ENCODE measurements around the gene WIPF1.

The WIPF1 gene

GRCh38 chr2:174595116-174595809 is 2.3 kb downstream of the WIPF1 start:
- no peak overlapping the region for H3K27ac ChIP-seq (ENCODE audit: low read depth, low read length)
- H3K4me1 ChIP-seq (ENCODE audit: control insufficient read depth, insufficient read depth, low read length), result peaks cover 8% of the 10 kb centered on the region
- no peaks in the 10 kb centered on the region for H3K27me3 ChIP-seq (ENCODE audit: control insufficient read depth, insufficient read depth, low read length)
- no peaks in the 10 kb centered on the region for H3K36me3 ChIP-seq (ENCODE audit: control insufficient read depth, insufficient read depth, low read length)
- H3K9me3 ChIP-seq (ENCODE audit: control insufficient read depth, insufficient read depth, low read depth, low read length), result peaks cover 7% of the 10 kb centered on the region; the same call in 1 of the 2 replicates
- no peak overlapping the region for H3K9ac ChIP-seq (ENCODE audit: low read length)
- no peak overlapping the region for H3K4me3 ChIP-seq (ENCODE audit: low read depth, low read length)

DNA sequence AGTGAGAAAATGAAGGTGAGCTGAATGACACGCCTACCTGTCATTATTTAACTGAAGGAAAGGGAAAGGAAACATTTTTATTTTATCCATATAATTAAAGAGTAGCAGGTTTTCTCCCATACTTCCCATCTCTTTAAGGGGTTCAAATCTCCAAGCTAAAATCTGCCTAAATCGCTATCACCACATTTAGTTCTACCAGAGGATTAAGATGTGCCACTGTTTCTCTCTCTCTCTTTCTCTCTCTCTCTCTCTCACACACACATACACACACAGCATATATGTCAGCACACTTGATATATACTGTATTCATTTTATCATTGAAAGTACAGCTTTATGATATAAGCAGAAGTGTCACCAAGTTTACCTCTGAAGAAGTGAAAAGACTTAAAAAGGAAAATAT is 3.1 kb downstream of the WIPF1 start:
- Histone ChIP-seq H3K4me3 (ENCODE audit: low read depth, low read length) (no peak overlapping the region), H3K4me1 (ENCODE audit: control insufficient read depth, insufficient read depth, low read length) (peaks cover 8% of the 10 kb centered on the region), H3K36me3 (ENCODE audit: control insufficient read depth, insufficient read depth, low read length) (no peaks in the 10 kb centered on the region), H3K27me3 (ENCODE audit: control insufficient read depth, insufficient read depth, low read length) (no peaks in the 10 kb centered on the region), H3K9ac (ENCODE audit: low read length) (no peak overlapping the region), H3K27ac (ENCODE audit: low read depth, low read length) (no peak overlapping the region), H3K9me3 (ENCODE audit: control insufficient read depth, insufficient read depth, low read depth, low read length) (no peaks in the 10 kb centered on the region)

DNA sequence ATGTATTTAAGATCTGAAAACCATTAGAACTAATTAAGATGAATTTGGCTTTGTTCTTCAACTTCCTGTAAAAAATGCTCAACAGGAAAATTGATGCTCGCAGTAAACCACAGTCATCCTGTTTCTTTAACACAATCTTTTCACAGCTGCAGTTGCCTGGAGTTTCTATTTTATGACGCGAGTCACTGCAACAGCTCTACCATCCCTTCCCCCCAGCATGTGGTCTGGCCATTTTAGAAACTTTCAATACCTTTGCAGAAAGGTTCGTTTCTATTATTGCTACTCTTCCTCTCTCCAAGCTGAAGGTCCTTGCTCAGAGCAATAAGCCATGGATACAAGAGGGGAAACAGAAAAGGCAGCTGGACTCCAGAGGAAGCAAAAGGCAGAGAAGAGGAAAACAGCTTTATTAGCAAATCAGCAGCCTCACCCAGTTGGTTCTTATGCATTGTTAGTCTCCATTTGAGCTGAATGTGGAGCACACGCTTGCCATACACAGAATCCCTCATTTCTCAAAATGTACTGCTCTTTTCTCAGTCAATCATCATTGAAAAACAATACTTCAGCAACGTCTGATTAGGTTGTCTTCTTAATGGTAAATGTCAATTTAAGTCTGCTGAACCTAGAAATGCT is 3.9 kb downstream of the WIPF1 start:
- peaks cover 8% of the 10 kb centered on the region for H3K4me1 ChIP-seq (ENCODE audit: control insufficient read depth, insufficient read depth, low read length)
- H3K4me3 ChIP-seq (ENCODE audit: low read depth, low read length), result no peak overlapping the region
- no peaks in the 10 kb centered on the region for H3K36me3 ChIP-seq (ENCODE audit: control insufficient read depth, insufficient read depth, low read length)
- H3K9ac ChIP-seq (ENCODE audit: low read length), result no peak overlapping the region
- H3K9me3 ChIP-seq (ENCODE audit: control insufficient read depth, insufficient read depth, low read depth, low read length), result no peaks in the 10 kb centered on the region
- no peak overlapping the region for H3K27ac ChIP-seq (ENCODE audit: low read depth, low read length)
- H3K27me3 ChIP-seq (ENCODE audit: control insufficient read depth, insufficient read depth, low read length), result no peaks in the 10 kb centered on the region

GRCh38 chr2:174593041-174593440 is 4.6 kb downstream of the WIPF1 start:
- Histone ChIP-seq H3K36me3 (ENCODE audit: control insufficient read depth, insufficient read depth, low read length) (no peaks in the 10 kb centered on the region), H3K9ac (ENCODE audit: low read length) (no peak overlapping the region), H3K27ac (ENCODE audit: low read depth, low read length) (no peak overlapping the region), H3K4me3 (ENCODE audit: low read depth, low read length) (no peak overlapping the region), H3K27me3 (ENCODE audit: control insufficient read depth, insufficient read depth, low read length) (no peaks in the 10 kb centered on the region), H3K9me3 (ENCODE audit: control insufficient read depth, insufficient read depth, low read depth, low read length) (no peaks in the 10 kb centered on the region), H3K4me1 (ENCODE audit: control insufficient read depth, insufficient read depth, low read length) (peaks cover 8% of the 10 kb centered on the region)

- Histone ChIP-seq H3K4me3 (ENCODE audit: low read depth, low read length) (no peak overlapping the region), H3K27me3 (ENCODE audit: control insufficient read depth, insufficient read depth, low read length) (no peaks in the 10 kb centered on the region), H3K27ac (ENCODE audit: low read depth, low read length) (no peak overlapping the region), H3K9ac (ENCODE audit: low read length) (no peak overlapping the region), H3K4me1 (ENCODE audit: control insufficient read depth, insufficient read depth, low read length) (peaks cover 14% of the 10 kb centered on the region), H3K36me3 (ENCODE audit: control insufficient read depth, insufficient read depth, low read length) (no peaks in the 10 kb centered on the region), H3K9me3 (ENCODE audit: control insufficient read depth, insufficient read depth, low read depth, low read length) (no peaks in the 10 kb centered on the region)
These were observed 5.9 kb downstream of the WIPF1 start for GRCh38 chr2:174591740-174592139.

DNA sequence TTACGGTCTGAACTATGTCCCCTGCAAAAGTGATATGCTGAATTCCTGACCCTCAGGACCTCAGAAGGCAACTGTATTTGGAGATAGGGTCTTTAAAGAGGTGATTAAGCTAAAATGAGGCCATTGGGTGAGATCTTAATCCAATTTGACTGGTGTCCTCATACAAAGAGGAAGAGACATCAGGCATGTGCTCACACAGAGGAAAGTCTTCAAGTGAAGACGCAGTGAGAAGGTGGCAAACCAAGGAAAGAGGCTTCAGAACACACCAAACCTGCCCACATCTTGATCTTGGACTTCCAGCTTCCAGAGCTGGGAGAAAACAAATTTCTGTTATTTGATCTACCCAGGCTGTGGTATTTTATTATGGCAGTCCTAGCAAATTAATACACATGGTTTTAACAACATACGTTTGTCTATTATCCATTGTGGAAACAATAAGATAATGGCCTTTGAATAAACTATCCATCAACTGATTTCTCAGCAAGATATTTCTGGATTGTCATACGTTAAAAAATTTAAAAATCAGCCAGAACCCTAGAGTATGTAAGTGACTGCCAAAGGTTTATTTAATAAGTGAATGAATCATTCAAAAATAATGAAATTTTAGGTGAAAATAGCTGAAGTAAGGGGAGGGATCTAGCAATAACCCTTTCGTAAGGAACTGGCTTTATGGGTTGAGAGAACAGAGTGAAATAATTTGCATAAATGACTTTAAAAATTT is 6.5 kb downstream of the WIPF1 start:
- H3K4me1 ChIP-seq (ENCODE audit: control insufficient read depth, insufficient read depth, low read length), result peaks cover 21% of the 10 kb centered on the region
- H3K4me3 ChIP-seq (ENCODE audit: low read depth, low read length), result no peak overlapping the region
- H3K27ac ChIP-seq (ENCODE audit: low read depth, low read length), result no peak overlapping the region
- no peaks in the 10 kb centered on the region for H3K9me3 ChIP-seq (ENCODE audit: control insufficient read depth, insufficient read depth, low read depth, low read length)
- no peaks in the 10 kb centered on the region for H3K27me3 ChIP-seq (ENCODE audit: control insufficient read depth, insufficient read depth, low read length)
- H3K36me3 ChIP-seq (ENCODE audit: control insufficient read depth, insufficient read depth, low read length), result no peaks in the 10 kb centered on the region
- H3K9ac ChIP-seq (ENCODE audit: low read length), result no peak overlapping the region

- Histone ChIP-seq H3K36me3 (ENCODE audit: control insufficient read depth, insufficient read depth, low read length) (no peaks in the 10 kb centered on the region), H3K27me3 (ENCODE audit: control insufficient read depth, insufficient read depth, low read length) (no peaks in the 10 kb centered on the region), H3K9me3 (ENCODE audit: control insufficient read depth, insufficient read depth, low read depth, low read length) (no peaks in the 10 kb centered on the region), H3K4me1 (ENCODE audit: control insufficient read depth, insufficient read depth, low read length) (peaks cover 28% of the 10 kb centered on the region), H3K4me3 (ENCODE audit: low read depth, low read length) (no peak overlapping the region), H3K27ac (ENCODE audit: low read depth, low read length) (no peak overlapping the region), H3K9ac (ENCODE audit: low read length) (no peak overlapping the region)
These were observed 7.3 kb downstream of the WIPF1 start for GRCh38 chr2:174590346-174590745.

DNA sequence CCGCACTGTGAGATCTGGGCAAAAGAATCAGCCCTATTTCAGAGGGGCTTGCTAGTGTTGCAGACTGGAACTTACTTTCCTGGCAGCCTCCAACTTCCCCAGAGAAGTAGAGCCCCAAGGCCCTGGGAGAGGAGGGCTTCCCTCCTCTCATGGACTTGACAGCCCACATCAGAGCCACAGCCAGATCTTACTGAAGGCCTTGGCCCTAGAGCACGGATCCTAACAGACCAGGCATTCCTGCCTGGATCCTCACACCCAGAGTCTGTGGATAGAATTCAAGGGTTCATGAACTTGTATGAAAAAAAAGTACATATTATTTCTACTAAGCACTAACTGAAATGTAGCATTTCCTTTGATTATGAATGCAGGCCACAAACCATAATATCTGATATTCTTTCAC is 8.3 kb downstream of the WIPF1 start:
- no peaks in the 10 kb centered on the region for H3K27me3 ChIP-seq (ENCODE audit: control insufficient read depth, insufficient read depth, low read length)
- no peaks in the 10 kb centered on the region for H3K36me3 ChIP-seq (ENCODE audit: control insufficient read depth, insufficient read depth, low read length)
- H3K4me1 ChIP-seq (ENCODE audit: control insufficient read depth, insufficient read depth, low read length), result peaks cover 33% of the 10 kb centered on the region
- no peak overlapping the region for H3K4me3 ChIP-seq (ENCODE audit: low read depth, low read length)
- no peaks in the 10 kb centered on the region for H3K9me3 ChIP-seq (ENCODE audit: control insufficient read depth, insufficient read depth, low read depth, low read length)
- no peak overlapping the region for H3K9ac ChIP-seq (ENCODE audit: low read length)
- no peak overlapping the region for H3K27ac ChIP-seq (ENCODE audit: low read depth, low read length)

GRCh38 chr2:174588463-174588862 is 9.1 kb downstream of the WIPF1 start:
- H3K27ac ChIP-seq (ENCODE audit: low read depth, low read length), result no peak overlapping the region
- H3K36me3 ChIP-seq (ENCODE audit: control insufficient read depth, insufficient read depth, low read length), result no peaks in the 10 kb centered on the region
- no peak overlapping the region for H3K4me3 ChIP-seq (ENCODE audit: low read depth, low read length)
- no peaks in the 10 kb centered on the region for H3K9me3 ChIP-seq (ENCODE audit: control insufficient read depth, insufficient read depth, low read depth, low read length)
- no peaks in the 10 kb centered on the region for H3K27me3 ChIP-seq (ENCODE audit: control insufficient read depth, insufficient read depth, low read length)
- H3K4me1 ChIP-seq (ENCODE audit: control insufficient read depth, insufficient read depth, low read length), result peaks cover 27% of the 10 kb centered on the region
- no peak overlapping the region for H3K9ac ChIP-seq (ENCODE audit: low read length)

GRCh38 chr2:174587579-174587978 is 10.0 kb downstream of the WIPF1 start:
- no peak overlapping the region for H3K9ac ChIP-seq (ENCODE audit: low read length)
- H3K9me3 ChIP-seq (ENCODE audit: control insufficient read depth, insufficient read depth, low read depth, low read length), result no peaks in the 10 kb centered on the region
- no peaks in the 10 kb centered on the region for H3K36me3 ChIP-seq (ENCODE audit: control insufficient read depth, insufficient read depth, low read length)
- H3K27me3 ChIP-seq (ENCODE audit: control insufficient read depth, insufficient read depth, low read length), result no peaks in the 10 kb centered on the region
- H3K27ac ChIP-seq (ENCODE audit: low read depth, low read length), result no peak overlapping the region
- no peak overlapping the region for H3K4me3 ChIP-seq (ENCODE audit: low read depth, low read length)
- peaks cover 30% of the 10 kb centered on the region for H3K4me1 ChIP-seq (ENCODE audit: control insufficient read depth, insufficient read depth, low read length)

All from HUES6 (cell line).